HG03025 (cell line): Measurements from ENCODE around the gene MAP3K14.

Source experiments
- ATAC-seq: cut with Tn5 transposase; IDR thresholded peaks from one replicate; pipeline ENCODE4 v1.9.1; 2021; ENCODE audit warnings: mild to moderate bottlenecking, moderate library complexity; ENCODE audit not compliant: unreplicated experiment, low FRiP score

The MAP3K14 gene

DNA sequence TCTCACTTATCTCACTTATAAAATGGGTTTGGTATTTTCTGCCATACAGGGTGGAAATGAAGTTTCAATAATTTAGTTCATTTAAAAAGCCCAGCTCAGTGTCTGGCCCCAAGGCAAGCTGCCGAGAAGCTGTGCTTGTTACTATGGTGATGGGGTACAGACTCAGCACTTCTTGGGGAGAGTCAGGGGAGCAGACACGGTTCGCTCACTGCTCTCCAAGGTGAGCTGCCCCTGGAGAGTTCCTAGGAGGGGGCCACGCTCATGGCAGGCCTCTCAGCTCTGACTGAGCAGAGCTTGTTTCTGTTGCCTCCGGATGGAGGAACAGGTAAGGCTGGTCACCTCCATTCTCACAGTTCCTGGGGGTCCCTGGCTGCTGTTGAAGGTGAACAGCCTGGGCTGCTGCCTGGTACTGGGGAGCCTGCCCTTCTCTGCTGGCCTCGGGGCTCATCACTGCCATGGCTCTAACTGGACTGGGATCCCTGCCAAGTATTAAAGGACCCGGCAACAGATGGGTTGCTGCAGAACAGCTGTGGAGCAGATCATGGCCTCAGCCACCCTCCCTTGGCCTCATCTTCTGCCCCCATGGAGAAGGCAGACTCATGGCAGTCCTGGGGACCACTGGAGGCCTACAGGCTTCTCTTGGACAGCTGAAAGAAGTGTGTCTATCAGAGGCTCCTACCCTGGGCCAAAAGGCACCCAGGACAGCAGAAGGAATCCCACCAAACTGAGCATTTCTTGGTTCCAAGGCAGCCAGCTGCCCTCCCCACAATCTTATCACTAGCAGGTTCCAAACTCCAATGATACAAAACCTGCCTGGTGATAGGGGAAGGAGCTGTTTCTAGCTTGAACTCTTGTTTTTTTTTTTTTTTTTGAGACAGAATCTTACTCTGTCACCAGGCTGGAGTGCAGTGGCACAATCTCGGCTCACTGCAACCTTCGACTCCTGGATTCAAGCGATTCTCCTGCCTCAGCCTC lies 29.0 kb downstream of the MAP3K14 start:
- no peak for ATAC-seq

DNA sequence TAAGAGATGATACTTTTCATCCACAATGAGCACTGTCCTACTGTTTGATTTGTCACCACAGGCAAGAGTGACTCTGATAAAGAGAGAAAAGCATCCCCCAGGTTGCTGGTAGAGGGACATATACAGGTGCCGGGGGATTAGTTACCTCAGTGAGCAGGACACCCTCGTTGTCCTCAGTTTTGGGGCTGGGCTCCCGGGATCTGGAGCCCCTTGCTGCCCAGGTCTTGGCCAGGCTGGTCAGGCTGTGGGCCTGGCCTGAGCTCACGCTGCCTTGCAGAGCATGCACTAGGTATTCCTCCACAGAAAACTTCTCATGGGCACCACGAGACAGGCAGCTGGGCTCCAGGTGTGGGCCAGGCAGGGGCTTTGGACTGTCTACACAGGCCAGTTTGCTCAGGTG lies 30.5 kb downstream of the MAP3K14 start:
- no peak for ATAC-seq

DNA sequence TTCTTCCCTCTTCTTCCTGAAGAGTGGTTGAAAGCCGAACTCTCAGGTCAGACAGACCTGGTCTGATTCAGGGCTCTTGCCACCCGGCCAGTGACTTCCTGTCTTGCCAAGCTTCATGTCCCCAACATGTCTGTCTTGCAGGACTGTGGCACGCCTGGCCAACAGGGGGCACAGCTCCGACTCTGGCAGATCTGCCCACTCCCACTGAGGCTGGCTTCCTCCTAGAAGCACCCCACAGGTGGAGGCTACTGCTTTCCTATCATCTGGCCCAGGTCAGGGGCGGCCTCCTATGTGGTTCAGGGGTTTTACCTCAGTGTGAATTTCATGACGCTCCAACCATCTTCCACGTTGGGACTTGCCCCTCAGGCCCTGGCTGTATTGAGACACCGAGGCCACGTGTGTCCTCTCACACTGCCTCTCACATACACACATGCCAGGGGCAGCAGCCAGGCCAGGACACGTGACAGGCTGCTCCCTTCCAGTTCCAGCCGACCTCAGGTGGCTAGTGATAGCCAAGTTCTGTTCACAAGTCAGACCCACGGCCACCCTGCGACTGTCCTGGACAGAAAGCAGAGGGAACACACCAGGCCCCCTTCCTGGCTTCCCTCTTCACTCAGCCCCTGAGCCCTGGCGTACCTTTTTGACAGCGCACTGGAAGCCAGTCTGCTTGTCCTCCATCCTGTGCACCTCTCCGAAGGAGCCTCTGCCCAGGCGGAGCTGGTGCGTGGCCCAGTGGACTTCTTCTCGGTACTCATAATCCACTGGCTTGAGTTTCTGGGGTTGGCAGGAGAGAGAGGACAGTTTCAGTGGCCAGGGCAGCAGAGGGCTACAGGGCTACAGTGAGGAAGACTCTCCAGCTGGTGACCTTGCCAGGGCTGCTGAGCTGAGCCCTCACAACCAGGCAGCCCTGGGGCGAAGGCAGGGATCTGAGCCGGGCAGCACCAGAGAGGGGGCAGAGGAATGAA lies 32.4 kb downstream of the MAP3K14 start:
- no peak for ATAC-seq

DNA sequence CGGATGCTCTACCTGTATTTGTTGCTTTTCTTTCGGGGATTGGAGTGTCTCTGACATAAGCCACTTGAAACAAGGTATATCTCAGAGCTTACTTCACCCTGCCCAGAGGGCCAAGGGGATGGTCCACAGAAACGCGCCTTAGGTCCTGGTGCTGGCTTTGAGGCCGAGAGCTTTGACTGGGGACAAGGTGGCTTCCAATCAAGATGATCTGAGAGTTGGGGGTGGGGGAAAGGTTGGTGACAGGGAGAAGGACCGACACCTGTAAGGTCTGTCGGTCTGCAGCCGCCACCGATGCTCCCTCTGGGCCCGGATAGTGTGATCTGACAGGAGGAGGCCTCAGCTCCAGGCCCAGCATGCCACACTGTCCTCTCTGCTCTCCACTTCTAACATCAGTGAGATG lies 33.1 kb downstream of the MAP3K14 start:
- ATAC-seq = no peak

DNA sequence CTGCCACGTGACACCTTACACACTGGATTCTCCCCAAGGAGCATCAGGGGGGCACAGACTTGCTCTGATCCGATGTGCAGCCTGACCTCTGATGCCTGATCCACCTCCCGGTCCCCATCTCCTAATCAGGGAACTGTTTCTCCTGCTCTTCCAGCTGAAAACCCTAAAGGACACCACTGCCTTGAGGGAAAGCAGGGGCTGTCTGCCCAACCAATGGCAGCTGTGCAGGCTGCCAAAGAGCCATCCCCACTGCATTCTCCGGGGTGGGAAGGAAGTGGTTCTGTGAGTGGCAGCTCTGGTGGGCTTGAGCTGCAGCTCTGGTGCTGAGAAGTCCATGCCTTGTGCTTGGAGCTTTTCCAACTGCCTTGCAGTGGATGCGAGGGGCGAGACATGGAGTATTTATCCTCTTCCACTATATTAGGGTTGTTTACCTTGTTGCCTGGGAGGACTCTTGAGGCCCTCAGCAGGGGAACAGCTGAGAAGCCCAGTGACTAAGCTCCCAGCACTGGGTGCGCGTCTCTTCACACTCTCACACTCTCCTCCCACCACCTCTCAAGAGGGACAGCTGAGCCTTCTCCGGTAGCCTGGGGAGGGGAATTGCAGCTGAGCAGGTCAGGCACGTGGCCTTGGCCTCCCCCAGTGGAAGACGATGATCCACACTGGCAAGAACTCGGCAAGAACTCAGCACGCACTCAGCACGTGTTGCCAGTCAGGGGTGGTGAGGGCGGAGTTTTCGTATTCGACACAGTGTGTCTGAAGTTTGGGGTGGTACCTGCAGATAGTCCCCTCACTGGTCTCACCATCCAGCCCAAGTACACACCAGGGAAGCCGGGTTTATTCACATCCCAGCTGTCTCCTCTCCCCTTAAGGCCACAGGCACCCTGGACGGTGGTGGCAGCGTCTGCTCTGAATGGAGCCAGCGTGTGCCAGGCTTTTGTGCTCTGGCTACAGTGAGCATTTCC lies 33.9 kb downstream of the MAP3K14 start:
- ATAC-seq = no peak

DNA sequence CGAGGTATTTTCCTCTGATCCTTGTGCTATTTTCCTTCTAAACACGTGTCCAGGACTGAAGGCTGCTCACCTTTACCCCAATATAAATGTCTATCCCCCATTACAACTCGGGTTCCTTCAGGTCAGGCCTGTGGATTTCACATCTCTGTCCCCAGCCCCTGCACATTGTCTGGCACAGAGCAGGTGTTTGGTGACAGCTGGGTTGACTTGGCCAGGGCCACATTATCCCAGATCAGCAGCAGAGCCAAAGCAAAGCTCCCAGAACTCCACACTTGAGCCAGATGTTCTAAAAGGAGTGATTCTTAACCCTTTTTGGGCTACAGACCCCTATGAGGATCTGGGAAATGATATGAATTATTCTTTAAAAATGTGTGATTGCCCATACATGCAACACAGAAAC lies 36.9 kb downstream of the MAP3K14 start:
- no peak for ATAC-seq

DNA sequence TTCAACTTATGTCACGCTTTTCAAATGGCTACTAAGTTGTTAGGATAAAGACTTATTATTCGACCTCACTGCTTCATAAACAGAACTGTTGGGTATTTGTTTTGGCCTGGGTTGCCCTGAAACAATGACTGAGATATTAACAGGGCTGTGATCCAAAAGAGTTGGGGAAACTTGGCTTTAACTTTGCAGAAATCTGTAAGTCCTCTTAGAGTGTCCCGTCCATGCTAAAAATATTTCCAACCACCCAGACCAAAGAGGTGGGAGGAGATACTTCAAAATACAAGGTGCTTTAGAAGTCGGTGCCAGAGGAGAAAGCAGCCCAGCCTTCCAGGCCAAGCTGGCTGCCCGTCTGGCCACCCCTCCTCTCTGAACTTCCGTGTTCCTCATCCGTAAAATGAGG lies 38.8 kb downstream of the MAP3K14 start:
- ATAC-seq = no peak

DNA sequence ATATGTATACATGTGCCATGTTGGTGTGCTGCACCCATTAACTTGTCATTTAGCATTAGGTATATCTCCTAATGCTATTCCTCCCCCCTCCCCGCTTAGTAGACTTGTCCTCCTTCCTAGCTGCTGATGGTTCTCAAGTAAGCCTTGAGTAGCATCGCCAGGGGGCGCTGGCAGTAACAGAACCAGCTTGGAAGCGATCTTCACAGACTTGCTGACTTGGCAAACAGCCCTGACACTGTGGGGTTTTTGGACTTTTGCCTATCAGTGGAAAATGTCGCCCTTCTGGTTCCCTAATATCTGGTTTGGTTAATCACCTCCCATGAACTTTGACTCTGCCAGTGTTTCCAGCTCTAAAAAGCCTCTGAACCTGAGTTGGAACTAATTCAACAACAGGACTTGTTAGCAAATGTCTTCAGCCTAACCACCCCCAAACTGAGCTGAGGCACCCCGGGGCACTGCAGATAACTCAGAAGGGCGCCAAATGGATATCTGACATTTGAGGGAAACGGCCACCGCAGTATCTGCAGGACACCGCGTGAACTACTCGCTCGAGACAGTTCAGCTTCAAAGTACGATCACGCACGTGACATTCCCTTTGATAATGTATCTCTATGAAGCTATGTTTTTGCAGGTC lies 39.5 kb downstream of the MAP3K14 start:
- ATAC-seq = no peak

DNA sequence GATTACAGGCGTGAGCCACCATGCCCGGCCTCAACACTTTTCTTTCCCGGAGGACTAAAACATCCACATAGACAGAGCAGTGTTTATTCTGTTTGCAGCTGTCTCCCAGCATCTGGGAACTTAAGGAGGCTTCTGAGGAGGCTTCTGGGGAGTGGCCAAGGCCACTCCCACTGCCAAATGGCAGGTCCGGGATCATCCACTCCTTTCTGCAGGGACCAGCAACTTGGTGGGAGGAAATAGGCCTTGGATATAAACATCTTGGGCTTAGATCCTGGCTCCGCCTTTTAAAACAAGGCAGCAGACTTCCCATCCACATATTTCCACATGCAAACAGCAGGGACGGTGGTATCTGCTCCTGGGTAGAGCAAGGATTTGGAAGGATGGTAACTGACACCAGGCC lies 40.8 kb downstream of the MAP3K14 start:
- ATAC-seq = no peak

DNA sequence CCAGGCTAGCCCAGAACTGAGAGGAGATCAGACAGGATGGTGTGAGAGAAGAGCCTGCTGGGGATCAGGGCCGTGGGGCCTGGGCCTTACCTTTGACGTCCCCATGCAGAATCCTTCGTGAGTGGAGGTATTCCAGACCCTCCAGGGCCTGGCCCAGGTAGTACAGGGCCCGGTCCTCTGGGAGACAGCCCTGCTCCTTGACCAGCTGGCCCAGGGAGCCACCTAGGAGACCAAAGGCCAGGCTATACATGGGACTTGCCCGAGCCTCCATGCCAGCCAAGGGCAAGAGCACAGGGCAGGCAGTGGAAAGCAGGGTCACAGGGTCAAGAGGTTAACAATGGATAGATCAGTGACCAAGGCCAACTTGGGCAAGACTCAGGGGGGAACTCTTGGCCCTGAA lies 42.8 kb downstream of the MAP3K14 start:
- no peak for ATAC-seq

DNA sequence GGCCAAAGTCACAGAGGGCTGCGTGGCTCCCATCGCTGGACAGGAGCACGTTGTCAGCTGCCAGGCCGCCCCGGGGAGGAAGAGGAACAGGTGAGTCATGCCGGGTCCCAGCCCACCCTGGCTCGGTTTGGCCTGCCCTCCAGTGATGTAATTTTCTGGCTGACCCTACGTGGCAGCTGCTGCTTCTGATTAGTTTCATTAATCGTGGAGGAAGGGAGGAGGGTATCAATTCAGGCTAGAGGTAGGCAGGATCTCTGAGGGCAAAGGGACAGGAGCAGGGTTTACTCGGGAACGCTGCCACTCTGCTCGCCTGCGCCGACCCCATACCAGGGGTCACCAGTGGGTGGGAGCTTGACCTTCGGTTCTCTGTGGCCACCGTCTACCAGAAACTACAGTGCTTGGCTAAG lies 43.3 kb downstream of the MAP3K14 start:
- no peak for ATAC-seq

DNA sequence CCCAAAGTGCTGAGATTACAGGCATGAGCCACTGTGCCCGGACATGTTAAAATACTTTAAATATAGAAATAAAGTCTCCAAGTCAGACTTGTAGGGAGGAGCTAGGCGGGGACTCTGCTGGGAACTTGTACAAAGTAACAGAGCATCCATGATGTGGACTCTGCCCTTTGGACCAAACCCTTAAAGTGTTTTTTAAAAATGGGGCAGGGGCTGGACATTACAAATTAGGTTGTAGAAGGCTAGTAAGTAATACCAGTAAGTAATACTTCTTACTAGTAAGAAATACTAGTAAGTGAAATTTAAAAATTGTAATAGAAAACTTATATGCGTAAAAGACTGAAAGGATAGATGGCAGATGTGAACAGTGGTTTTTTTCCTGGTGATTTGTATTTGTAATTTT lies 45.2 kb downstream of the MAP3K14 start:
- no peak for ATAC-seq

DNA sequence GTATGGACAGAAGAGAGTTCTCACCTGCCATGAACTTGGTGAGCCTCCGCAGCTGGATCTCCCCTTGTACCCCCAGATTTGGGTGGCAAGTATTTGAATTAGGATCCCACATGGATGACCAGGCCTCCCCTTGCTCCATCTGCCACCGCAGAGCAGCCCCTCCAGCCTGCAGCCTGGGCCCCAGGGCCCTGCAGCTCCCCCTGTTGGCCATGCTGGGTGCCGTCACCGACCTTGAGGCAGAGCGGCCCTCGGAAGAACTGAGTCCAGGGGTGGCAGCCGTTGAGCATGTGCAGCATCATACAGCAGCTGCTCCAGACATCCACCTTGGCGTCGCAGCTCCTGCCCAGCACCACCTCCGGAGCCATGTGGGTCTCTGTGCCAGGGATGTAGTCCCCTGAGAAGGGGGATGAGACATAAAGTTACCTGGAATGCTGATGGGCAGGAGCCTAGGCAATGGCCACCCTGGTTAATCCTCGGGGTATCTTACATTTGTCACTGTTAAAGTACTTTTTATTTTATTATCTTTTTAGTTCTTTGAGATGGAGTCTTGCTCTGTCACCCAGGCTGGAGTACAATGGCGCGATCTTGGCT lies 45.9 kb downstream of the MAP3K14 start:
- no peak for ATAC-seq

DNA sequence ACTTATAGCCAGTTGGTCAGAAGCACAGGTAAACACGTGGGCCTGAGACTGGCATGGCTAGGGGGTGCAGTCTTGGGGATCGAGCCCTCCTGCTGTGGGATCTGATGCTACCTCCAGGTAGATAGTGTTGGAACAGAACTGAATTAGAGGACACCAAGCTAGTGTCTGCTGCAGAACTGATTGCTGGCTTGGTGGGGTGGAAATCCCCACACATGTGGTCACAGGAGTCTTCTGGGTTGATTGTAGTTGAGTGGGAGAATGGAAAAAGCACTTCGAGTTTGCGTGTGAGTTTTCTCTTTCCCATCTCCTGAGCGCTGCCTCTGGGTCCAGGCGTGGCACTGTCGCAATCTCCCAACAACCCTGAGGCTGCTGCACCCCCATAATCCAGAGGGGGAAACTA lies 46.9 kb downstream of the MAP3K14 start:
- no peak for ATAC-seq

DNA sequence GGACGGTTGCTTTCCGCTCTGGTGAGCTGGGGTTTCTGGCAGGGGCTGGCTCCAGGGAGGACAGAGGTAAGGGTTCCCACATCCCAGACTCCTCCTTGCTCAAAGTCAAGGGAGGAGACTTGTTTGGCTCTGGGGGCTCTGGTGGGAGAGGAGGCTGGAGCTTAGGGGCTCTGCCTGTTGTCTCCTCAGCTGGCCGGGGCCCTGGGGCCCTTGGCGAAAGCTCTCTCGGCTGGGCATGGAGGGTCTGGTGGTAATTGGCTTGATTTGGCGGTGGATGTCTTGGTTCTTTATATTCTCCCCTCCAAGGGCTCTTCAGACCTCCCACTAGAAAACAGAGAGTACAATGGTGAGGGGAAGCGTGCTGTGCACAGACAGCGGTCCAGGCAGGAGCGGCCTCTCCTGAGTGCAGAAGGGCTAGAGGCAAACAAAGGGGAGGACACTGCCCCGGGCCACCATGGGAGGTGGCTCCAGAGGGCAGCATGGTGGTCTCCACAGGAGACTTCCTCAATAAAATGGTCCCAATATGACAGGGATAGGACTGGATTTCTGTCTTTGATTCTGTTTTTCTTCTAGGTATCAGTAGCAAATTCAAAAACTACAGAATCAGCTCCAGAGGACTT lies 49.3 kb downstream of the MAP3K14 start:
- ATAC-seq = no peak

DNA sequence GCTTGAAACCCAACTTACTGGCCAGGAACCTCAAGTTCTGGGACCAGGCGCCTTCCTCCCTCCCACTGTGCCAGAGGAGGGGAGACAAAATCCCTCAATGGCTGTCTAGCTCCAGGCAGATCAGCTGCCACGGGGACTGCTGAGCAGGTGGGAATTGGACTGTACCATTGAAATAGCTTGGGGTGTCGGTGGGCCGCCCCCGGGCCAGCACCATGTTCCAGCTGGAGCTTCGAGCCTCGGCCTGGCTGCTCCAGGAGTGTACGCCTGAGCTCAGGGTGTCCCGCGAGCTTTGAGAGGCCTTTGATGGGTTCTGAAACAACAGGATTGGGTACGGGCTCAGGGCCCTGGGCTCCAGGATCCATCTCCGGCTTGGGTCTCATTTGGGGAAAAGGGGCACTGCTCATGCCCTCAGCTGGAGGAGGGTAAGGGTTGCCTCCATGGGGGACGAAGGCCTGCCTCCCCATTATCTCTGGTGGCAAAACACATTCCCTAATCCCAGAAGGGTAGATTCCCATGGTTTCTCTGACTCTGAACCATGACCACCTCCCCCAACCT lies 50.4 kb downstream of the MAP3K14 start:
- no peak for ATAC-seq

DNA sequence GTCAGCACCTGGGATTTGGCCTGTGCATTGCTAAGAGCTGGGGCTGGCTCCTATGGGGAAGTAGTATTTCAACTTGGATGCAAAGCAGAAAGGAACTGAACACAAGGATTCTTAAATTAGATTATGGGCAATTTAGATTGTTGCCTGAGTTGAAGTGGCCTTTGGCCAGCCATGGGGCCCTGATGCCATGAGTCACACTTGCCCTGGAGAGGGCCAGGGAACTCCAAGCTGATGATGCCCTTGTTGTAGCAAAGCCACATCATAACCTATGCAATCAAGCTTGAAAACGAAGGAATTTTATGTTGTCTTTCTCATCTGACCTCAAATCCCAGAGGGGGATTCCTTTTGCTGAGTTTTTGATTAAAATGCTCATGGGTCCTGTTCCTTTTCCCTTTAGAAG lies 51.0 kb downstream of the MAP3K14 start:
- no peak for ATAC-seq

DNA sequence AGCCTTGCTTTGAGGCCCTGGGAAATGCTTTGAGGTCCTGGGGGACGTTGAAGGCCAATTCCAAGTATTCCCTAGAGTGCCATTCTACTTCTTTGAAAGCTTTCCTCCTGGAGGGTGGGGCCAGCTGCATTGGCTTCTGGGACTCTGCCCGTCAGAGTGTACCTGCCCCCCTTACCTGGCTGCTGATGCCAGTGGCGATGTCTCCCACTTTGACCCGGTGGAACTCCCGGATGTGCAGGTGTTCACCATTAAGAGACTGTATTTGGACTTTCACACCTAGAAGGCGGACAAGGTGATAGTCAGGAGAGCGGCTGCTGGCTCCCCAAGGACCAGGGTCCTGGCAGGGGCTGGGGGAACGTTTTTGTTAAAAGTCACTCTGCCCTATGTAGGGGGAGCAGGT lies 51.8 kb downstream of the MAP3K14 start:
- ATAC-seq = no peak

DNA sequence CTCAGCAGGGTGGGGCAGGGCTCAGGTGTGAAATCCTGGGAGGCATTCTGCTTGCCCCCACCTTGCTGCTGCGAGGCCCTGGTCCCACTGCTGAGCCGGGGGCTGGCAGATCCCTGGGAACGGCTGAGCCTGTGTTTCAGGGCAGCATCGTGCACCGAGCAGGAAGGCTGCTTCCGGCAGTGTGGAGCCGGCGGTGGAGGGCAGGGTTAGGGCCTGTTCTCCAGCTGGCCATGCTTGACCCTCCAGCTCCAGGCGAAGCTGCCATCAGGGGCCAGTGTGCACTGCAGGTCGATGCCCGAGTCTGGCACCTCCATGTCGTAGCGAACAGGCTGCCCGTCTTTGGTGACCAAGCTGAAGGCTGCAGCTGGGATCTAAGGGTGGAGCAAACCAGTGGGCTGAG lies 52.4 kb downstream of the MAP3K14 start:
- no peak for ATAC-seq
